Gastroesophageal sphincter (tissue), 4 donors: ENCODE results near the gene PLAC1. TPM values are rescaled to one million over a fixed set of nuclear protein-coding genes. Genes with fewer than 3 reads are reported as not detected.
A peak's percentile ranks its signal among the peaks of the same experiment; 100 is the strongest.

Source experiments
- ATAC-seq: fragments of 150-250 bp; one replicate; pipeline ENCODE4 v1.9.1; 2016; ENCODE audit warnings: mild to moderate bottlenecking, moderate library complexity
- H3K27ac ChIP-seq, 4 donors: fragments of 200-600 bp; sonication (generic) in 3 of 4; 1 replicate in 3 of 4; 2 replicates in 1 of 4; pipeline ENCODE4 v1.5.1; 2016 to 2019
- H3K27me3 ChIP-seq: fragments of 200-600 bp; sonication (generic); one replicate; pipeline ENCODE4 v1.5.1; 2019
- H3K36me3 ChIP-seq, 2 donors: fragments of 200-600 bp; sonication (generic); one replicate each; pipeline ENCODE4 v1.5.1; 2019; ENCODE audit warnings: control low read depth in 1 of 2
- H3K4me1 ChIP-seq, 3 donors: fragments of 200-600 bp; sonication (generic); 1 replicate in 2 of 3; 2 replicates in 1 of 3; pipeline ENCODE4 v1.5.1; 2016 to 2019; ENCODE audit warnings: control low read depth in 2 of 3
- H3K4me3 ChIP-seq, 2 donors: fragments of 200-600 bp; sonication (generic); one replicate each; pipeline ENCODE4 v1.5.1; 2019; ENCODE audit warnings: mild to moderate bottlenecking in 1 of 2, moderate library complexity in 1 of 2
- H3K9me3 ChIP-seq, 3 donors: fragments of 200-600 bp; sonication (generic); one replicate each; pipeline ENCODE4 v1.5.1; 2017 to 2019; ENCODE audit warnings: control low read depth in 2 of 3
- EP300 ChIP-seq: sonication (generic); formaldehyde crosslinking; IDR thresholded peaks from one replicate; pipeline ENCODE4 v1.6.1; 2017; ENCODE audit warnings: antibody characterized with exemption, mild to moderate bottlenecking
- POLR2A ChIP-seq, 2 donors: fragments of 450-650 bp; IDR thresholded peaks; one replicate each; pipeline ENCODE4 v1.6.1; 2017; ENCODE audit warnings: antibody characterized with exemption in 2 of 2, mild to moderate bottlenecking in 2 of 2, moderate library complexity in 1 of 2
- POLR2AphosphoS5 ChIP-seq: sonication (generic); formaldehyde crosslinking; IDR thresholded peaks from one replicate; pipeline ENCODE4 v1.6.1; 2017; ENCODE audit warnings: antibody characterized with exemption
- WGBS, 2 donors: methylation state at CpG; one replicate each; pipeline ENCODE4 v1.1.5; 2018; ENCODE audit warnings: low coverage in 1 of 2; 5-methylcytosine and 5-hydroxymethylcytosine counted together
- total RNA-seq, 4 donors: library from RNA; depleted of rRNA; stranded (reverse); fragments of >200 nt; gene quantifications; one replicate each; pipeline ENCODE4 v1.1.0, GENCODE V29; 2016
- TF ChIP-seq, protein P1 (sequence below), 4 experiments: fragments of 200-600 bp in 2 of 4; fragments of 450-650 bp in 2 of 4; sonication (generic) in 1 of 4; IDR thresholded peaks; one replicate each; pipeline ENCODE4 v1.5.1; 2017 to 2019; ENCODE audit warnings: antibody characterized with exemption in 4 of 4, mild to moderate bottlenecking in 2 of 4, moderate library complexity in 2 of 4

The PLAC1 gene
- total RNA-seq, 4 donors from 2014 or later = not detected

DNA sequence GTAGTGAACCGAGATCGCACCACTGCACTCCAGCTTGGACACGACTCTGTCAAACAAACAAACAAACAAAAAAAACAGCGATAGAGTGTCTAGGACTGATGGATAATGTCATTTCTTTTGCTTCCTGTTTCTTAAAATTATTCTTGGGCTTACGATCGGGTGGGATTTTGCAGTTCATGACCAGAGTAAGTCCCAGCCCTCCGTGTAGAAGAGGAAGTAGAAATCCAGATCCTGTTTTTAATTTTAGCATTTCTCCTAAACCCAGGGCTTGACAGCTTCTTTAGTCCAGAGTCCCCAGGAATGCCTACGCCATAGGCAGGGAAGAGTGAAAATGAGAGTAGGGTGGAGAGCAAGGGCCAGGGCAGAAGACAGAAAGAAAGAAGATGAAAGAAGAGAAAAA, 104.0 kb downstream of the PLAC1 start:
- Histone ChIP-seq H3K36me3 (no peaks in the 10 kb centered on the region), H3K27ac (no peak overlapping the region), H3K9me3 (no peaks in the 10 kb centered on the region), H3K4me1 (peaks cover 0 to 5% (median 0%) of the 10 kb centered on the region in 3 donors), H3K4me3 (no peak overlapping the region), H3K27me3 (no peaks in the 10 kb centered on the region)
- WGBS, 2 donors = 58 to 73% methylated on average over 4 to 8 of the region's 8 CpGs
- no peak for TF ChIP-seq POLR2A (IDR thresholded peaks at IDR 0.05)
- TF ChIP-seq EP300 = no peak
- TF ChIP-seq POLR2AphosphoS5 = no peak
- TF ChIP-seq, protein P1, sequence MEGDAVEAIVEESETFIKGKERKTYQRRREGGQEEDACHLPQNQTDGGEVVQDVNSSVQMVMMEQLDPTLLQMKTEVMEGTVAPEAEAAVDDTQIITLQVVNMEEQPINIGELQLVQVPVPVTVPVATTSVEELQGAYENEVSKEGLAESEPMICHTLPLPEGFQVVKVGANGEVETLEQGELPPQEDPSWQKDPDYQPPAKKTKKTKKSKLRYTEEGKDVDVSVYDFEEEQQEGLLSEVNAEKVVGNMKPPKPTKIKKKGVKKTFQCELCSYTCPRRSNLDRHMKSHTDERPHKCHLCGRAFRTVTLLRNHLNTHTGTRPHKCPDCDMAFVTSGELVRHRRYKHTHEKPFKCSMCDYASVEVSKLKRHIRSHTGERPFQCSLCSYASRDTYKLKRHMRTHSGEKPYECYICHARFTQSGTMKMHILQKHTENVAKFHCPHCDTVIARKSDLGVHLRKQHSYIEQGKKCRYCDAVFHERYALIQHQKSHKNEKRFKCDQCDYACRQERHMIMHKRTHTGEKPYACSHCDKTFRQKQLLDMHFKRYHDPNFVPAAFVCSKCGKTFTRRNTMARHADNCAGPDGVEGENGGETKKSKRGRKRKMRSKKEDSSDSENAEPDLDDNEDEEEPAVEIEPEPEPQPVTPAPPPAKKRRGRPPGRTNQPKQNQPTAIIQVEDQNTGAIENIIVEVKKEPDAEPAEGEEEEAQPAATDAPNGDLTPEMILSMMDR (IDR thresholded peaks at IDR 0.05) = no peak
- no peak for ATAC-seq

DNA sequence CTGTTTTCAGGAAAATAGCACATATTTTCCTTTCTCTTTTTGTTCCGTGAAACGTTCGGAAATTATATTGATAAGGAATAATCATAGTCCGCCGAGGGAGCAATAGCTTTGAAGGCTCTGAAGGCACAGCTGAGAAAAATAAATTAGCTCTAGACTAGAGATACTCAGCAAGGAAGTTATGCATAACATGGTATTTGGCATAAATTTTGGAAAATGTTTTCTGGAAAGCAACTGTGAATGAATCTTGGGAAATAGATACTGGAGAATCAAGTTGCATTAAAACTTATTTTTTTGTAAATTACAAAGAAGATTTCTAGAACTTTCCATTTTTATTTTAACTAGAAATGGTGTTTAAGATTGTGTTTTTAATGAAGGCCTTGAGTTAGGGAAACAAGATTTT, 105.9 kb downstream of the PLAC1 start:
- no peaks in the 10 kb centered on the region for H3K27me3 ChIP-seq
- H3K27ac ChIP-seq = no peak overlapping the region
- no peaks in the 10 kb centered on the region for H3K36me3 ChIP-seq
- peaks cover 0 to 18% (median 0%) of the 10 kb centered on the region in 3 donors for H3K4me1 ChIP-seq
- no peak for TF ChIP-seq POLR2AphosphoS5
- TF ChIP-seq POLR2A (IDR thresholded peaks at IDR 0.05) = no peak
- no peak for TF ChIP-seq EP300
- TF ChIP-seq, protein P1 (IDR thresholded peaks at IDR 0.05) = no peak
- no peak for ATAC-seq
- no peak overlapping the region for H3K4me3 ChIP-seq
- WGBS, 2 donors = 70 to 90% methylated on average over 2 of the region's 5 CpGs
- H3K9me3 ChIP-seq = no peaks in the 10 kb centered on the region

DNA sequence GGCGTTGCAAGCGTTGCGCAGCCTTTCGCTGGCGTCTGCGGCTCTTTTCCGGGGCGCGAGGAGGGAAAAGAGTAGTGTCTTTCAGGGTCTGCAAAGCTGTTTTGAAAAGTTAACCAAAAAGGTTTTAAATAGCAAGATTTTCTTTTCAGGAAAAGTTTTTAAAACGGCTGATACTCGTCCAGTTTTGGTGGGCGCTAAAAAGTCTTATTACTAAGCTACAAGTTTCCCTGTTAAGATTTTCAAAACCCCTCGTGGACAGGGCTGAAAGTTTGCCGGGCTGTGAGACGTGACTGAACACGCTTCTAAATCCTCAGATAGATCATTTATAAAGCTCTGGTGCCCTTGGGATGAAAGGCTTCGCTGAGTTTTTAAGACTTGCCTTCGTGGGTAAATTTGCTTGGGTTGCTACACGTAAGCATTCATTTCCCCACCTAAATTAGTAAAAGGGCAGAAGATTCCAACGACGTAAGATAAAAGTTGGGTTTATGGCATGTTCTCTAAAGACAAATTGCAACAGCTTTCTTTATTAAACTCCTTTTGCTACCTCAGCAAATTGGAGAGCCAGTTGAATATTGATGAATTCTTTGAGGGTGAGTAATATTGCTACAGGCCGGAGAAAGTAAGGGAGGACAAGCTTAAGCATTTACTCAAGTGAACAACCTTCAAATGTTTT, 106.8 kb downstream of the PLAC1 start:
- Histone ChIP-seq H3K27ac (peak overlapping the region in 2 of 4 donors; percentile 81 to 85), H3K27me3 (peaks cover 1% of the 10 kb centered on the region), H3K9me3 (no peaks in the 10 kb centered on the region), H3K4me3 (peak overlapping the region; percentile 62 to 66), H3K4me1 (peaks cover 0 to 18% (median 0%) of the 10 kb centered on the region in 3 donors), H3K36me3 (no peaks in the 10 kb centered on the region)
- WGBS, 2 donors = 23 to 36% methylated on average over 10 to 17 of the region's 22 CpGs
- TF ChIP-seq EP300 (no peak), POLR2AphosphoS5 (no peak), POLR2A (IDR thresholded peaks at IDR 0.05) (no peak)
- TF ChIP-seq, protein P1 (IDR thresholded peaks at IDR 0.05) = no peak
- no peak for ATAC-seq

DNA sequence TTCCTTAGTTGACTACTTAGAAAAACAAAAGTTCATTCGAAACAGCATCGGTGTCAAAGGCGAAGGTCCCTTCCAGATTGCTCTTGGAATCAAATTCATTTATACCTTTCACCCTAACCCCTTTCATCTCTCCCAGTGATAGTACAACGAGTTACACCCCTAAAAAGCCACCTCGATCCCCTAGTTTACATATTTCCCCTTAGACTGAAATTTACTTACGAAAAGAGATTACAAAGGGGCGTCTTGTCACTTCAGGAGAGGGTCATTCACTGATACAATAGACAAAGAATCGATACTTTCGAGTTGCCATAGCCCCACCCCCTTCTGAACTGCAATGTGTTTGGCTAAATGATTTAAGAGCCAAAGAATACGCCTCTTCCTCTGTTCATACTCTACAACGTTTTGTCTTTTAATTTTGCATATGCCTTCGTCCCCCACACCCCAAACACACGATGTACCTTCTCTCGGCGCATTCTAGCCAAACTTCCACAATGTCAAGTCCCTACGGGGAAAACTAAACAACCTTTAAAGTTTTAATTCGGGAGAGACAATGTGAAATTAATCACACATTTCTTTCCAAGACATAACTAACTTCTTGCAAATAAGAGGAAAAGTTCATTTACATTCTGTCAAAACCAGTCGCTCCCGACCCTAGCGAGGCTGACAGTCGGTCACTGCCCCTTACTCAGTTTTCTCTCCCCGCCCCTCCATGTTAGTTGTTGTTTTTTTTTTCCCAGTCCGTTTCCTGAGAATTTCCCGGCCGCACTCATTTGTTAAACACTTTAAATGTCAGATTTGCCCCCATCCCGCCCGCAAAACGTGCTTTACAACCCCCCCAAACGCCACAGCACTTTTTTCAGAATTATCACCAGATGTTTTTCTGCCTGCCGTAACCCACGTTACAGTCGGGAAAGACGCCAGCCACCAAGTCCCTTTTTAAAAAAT, 109.7 kb downstream of the PLAC1 start:
- H3K4me3 ChIP-seq = peak overlapping the region; percentile 62 to 66
- H3K27ac ChIP-seq = peak overlapping the region in 3 of 4 donors; percentile 78 to 85 (median 81)
- WGBS, 2 donors = 3 to 29% methylated on average over 24 of the region's 33 CpGs
- TF ChIP-seq POLR2A (IDR thresholded peaks at IDR 0.05) (no peak), EP300 (no peak), POLR2AphosphoS5 (peak; percentile 41)
- TF ChIP-seq, protein P1 (IDR thresholded peaks at IDR 0.05) = no peak
- peaks cover 15% of the 10 kb centered on the region for H3K27me3 ChIP-seq
- no peaks in the 10 kb centered on the region for H3K9me3 ChIP-seq
- H3K36me3 ChIP-seq = no peaks in the 10 kb centered on the region
- H3K4me1 ChIP-seq = peaks cover 0 to 27% (median 0%) of the 10 kb centered on the region in 3 donors
- ATAC-seq = no peak
